ENCODE results near the gene DPEP3. TPM values are rescaled to one million over a fixed set of nuclear protein-coding genes. Genes with fewer than 3 reads are reported as not detected.

Gene DPEP3
- total RNA-seq, 6 experiments from 2014 or later = 0.10 TPM; not detected in 5

DNA sequence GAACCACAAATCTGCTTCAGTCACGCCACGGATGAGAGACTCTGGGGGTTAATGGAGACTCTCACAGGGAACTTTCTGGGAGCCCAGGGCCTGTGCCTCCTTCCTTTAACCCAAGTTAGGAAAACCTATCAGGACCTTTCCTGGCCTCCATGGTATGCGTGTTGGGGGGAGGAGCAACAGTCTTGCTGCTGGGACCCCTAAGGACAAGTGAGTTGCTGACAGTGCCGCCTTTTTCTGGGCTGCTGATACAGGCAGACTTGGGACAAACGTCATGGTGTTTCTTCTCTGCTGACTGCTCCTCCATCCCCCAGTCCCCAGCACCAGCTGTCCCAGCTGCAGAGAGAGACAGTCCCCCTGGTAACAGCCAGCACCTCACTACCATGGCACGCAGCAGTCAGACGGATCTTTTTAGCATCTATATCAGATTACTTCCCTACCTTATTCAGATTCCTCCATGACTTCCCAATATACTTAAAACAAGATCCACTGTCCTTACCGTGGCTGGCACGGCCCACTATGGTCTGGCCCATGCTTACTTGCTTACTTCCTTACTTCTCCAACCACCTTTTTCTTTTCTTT is 28.9 kb upstream of the DPEP3 start:
- ATAC-seq (no peak), DNase-seq (no peak)
- intact Hi-C loops (cut with DNase I) = no loop called here
- Histone ChIP-seq H3K9me3 (no peaks in the 10 kb centered on the region), H3K27me3 (no peaks in the 10 kb centered on the region), H3K27ac (no peak overlapping the region), H3K4me1 (no peaks in the 10 kb centered on the region), H3K4me3 (no peak overlapping the region), H3K36me3 (no peaks in the 10 kb centered on the region)
- 63% methylated on average over 4 of the region's 9 CpGs for WGBS (ENCODE audit: insufficient coverage, low coverage, low lambda C conversion rate, missing lambda C conversion rate)
- TF ChIP-seq, protein P1, sequence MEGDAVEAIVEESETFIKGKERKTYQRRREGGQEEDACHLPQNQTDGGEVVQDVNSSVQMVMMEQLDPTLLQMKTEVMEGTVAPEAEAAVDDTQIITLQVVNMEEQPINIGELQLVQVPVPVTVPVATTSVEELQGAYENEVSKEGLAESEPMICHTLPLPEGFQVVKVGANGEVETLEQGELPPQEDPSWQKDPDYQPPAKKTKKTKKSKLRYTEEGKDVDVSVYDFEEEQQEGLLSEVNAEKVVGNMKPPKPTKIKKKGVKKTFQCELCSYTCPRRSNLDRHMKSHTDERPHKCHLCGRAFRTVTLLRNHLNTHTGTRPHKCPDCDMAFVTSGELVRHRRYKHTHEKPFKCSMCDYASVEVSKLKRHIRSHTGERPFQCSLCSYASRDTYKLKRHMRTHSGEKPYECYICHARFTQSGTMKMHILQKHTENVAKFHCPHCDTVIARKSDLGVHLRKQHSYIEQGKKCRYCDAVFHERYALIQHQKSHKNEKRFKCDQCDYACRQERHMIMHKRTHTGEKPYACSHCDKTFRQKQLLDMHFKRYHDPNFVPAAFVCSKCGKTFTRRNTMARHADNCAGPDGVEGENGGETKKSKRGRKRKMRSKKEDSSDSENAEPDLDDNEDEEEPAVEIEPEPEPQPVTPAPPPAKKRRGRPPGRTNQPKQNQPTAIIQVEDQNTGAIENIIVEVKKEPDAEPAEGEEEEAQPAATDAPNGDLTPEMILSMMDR (IDR thresholded peaks at IDR 0.05) = no peak
- no peak for TF ChIP-seq POLR2A (IDR thresholded peaks at IDR 0.05)

DNA sequence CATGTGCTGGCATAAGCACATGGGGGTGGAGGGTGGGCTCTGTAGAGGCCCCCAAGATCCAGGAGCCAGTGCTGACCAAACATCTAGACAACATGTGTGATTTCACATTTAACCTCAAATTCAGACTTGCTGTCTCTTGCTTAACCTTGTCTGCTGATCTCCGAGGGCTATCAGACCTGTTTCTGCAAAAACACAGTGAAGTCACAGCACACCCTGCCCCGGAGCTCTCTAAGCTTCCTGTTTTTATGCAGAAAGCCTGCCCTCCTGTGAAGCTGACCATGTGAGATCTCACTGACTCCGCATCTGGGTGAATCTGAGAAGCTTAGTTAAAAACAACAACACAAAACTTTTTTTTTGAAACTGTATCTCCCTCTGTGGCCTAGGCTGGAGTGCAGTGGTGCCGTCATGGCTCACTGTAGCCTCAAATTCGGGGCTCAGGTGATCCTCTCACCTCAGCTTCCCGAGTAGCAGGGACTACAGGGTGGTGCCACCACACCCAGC is 25.5 kb upstream of the DPEP3 start:
- ATAC-seq (peak; percentile 81 to 94 (median 92)), DNase-seq (peak in 1 of 3 donors; percentile 64)
- Histone ChIP-seq H3K4me1 (no peaks in the 10 kb centered on the region), H3K4me3 (no peak overlapping the region), H3K9me3 (no peaks in the 10 kb centered on the region), H3K36me3 (no peaks in the 10 kb centered on the region), H3K27me3 (no peaks in the 10 kb centered on the region), H3K27ac (peak overlapping the region; percentile 62 to 78 (median 66))
- TF ChIP-seq POLR2A (IDR thresholded peaks at IDR 0.05) = no peak
- TF ChIP-seq, protein P1 (IDR thresholded peaks at IDR 0.05) = no peak
- 24% methylated on average over 6 of the region's 6 CpGs for WGBS (ENCODE audit: insufficient coverage, low coverage, low lambda C conversion rate, missing lambda C conversion rate)
- intact Hi-C loops (cut with DNase I) = no loop called here

DNA sequence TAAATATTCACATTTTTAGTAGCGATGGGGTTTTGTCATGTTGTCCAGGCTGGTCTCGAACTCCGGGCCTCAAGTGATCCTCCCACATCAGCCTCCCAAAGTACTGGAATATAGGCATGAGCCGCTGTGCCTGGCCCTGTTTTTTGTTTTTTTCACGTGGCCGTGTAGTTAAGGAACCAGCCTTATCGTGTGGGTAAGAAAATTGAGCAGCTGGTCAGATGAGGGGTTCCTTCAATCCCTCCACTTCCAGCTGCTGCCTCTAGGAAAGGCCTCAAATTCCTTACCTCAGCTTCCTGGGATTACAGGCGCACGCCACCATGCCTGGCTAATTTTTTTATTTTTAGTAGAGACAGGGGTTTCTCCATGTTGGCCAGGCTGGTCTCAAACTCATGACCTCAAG is 24.9 kb upstream of the DPEP3 start:
- Histone ChIP-seq H3K27ac (peak overlapping the region; percentile 62 to 78 (median 66)), H3K9me3 (no peaks in the 10 kb centered on the region), H3K4me1 (no peaks in the 10 kb centered on the region), H3K36me3 (no peaks in the 10 kb centered on the region), H3K27me3 (no peaks in the 10 kb centered on the region), H3K4me3 (no peak overlapping the region)
- WGBS (ENCODE audit: insufficient coverage, low coverage, low lambda C conversion rate, missing lambda C conversion rate) = 84% methylated on average over 9 of the region's 9 CpGs
- intact Hi-C loops (cut with DNase I) = no loop called here
- DNase-seq (no peak), ATAC-seq (no peak)
- TF ChIP-seq, protein P1 (IDR thresholded peaks at IDR 0.05) = no peak
- TF ChIP-seq POLR2A (IDR thresholded peaks at IDR 0.05) = no peak

DNA sequence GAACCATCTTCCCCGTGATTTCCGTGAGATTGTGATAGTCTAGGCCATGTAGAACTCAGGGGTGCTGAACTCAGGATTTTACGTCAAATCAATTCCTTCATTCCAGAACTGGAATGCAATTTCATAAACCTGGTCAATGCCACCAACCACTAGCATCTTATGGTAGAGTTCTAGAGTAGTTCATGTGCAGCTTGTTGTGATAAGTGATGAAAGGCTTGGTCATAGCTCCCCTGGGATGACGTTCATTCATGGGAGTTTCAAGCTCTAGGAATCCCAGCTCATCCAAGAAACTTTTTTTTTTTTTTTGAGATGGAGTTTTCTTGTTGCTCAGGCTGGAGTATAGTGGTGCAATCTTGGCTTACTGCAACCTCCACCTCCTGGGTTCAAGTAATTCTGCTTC is 22.7 kb upstream of the DPEP3 start:
- Histone ChIP-seq H3K36me3 (no peaks in the 10 kb centered on the region), H3K27me3 (no peaks in the 10 kb centered on the region), H3K27ac (no peak overlapping the region), H3K4me1 (no peaks in the 10 kb centered on the region), H3K9me3 (no peaks in the 10 kb centered on the region), H3K4me3 (no peak overlapping the region)
- WGBS (ENCODE audit: insufficient coverage, low coverage, low lambda C conversion rate, missing lambda C conversion rate) = 72% methylated on average over 4 of the region's 4 CpGs
- TF ChIP-seq, protein P1 (IDR thresholded peaks at IDR 0.05) = no peak
- no peak for TF ChIP-seq POLR2A (IDR thresholded peaks at IDR 0.05)
- ATAC-seq (no peak), DNase-seq (no peak)
- intact Hi-C loops (cut with DNase I) = no loop called here
